ENCODE results near the gene UCHL5. TPM values are rescaled to one million over a fixed set of nuclear protein-coding genes. Genes with fewer than 3 reads are reported as not detected.

UCHL5 gene
- total RNA-seq, 1 experiment from 2014 or later = 42.1 TPM

GRCh38 chr1:193090865-193091264 lies 31.7 kb upstream of the UCHL5 start:
- no peak overlapping the region for H2BK15ac ChIP-seq (ENCODE audit: low read depth, low read length)
- H2BK5ac ChIP-seq (ENCODE audit: insufficient read length, low read length) = no peak overlapping the region
- no peak overlapping the region for H2BK12ac ChIP-seq (ENCODE audit: insufficient read length, low read depth, low read length)
- H3K4me1 ChIP-seq (ENCODE audit: insufficient read depth, low read length) = no peaks in the 10 kb centered on the region
- H3K23me2 ChIP-seq (ENCODE audit: insufficient read length, low read depth, low read length, poor library complexity, severe bottlenecking) = no peaks in the 10 kb centered on the region
- H3K23ac ChIP-seq (ENCODE audit: insufficient read length, low read depth, low read length) = no peak overlapping the region
- no peak overlapping the region for H4K8ac ChIP-seq (replicated peaks; ENCODE audit: insufficient read length, low read depth, low read length)
- no peak overlapping the region for H4K5ac ChIP-seq (ENCODE audit: insufficient read length, low read depth, low read length)
- no peaks in the 10 kb centered on the region for H3K79me1 ChIP-seq (ENCODE audit: insufficient read depth, low read depth, low read length, poor library complexity, severe bottlenecking)
- H3K9me3 ChIP-seq (ENCODE audit: control insufficient read depth, low read depth, low read length) = no peaks in the 10 kb centered on the region
- DNase-seq = no peak
- H2AFZ ChIP-seq (ENCODE audit: low read length) = no peak overlapping the region
- H3K4ac ChIP-seq (ENCODE audit: low read depth, low read length) = no peak overlapping the region
- H3K4me2 ChIP-seq (ENCODE audit: insufficient read depth, insufficient read length, low read length) = no peak overlapping the region
- no peaks in the 10 kb centered on the region for H3K27me3 ChIP-seq (ENCODE audit: insufficient read depth, low read length)
- no peak overlapping the region for H3T11ph ChIP-seq (ENCODE audit: low read length)
- no peak overlapping the region for H4K91ac ChIP-seq (ENCODE audit: insufficient read length, low read depth, low read length)
- no peak overlapping the region for H3K9ac ChIP-seq (ENCODE audit: extremely low read depth, insufficient read length, low read length)
- H2BK120ac ChIP-seq (ENCODE audit: low read depth, low read length, poor library complexity, severe bottlenecking) = no peak overlapping the region
- Mint-ChIP-seq H3K9me3 (no peaks in the 10 kb centered on the region), H3K27me3 (ENCODE audit: low read depth) (no peaks in the 10 kb centered on the region), H3K4me3 (no peak overlapping the region), H3K36me3 (ENCODE audit: insufficient read depth in 1 of 3, low read depth in 3 of 3) (peaks cover 0 to 8% (median 0%) of the 10 kb centered on the region in 3 experiments; a peak in 2 of 7 replicates), H3K4me1 (no peaks in the 10 kb centered on the region), H3K27ac (no peak overlapping the region)
- no peak overlapping the region for H3K14ac ChIP-seq (ENCODE audit: insufficient read depth, low read length)
- H3K56ac ChIP-seq (ENCODE audit: insufficient read length, low read depth, low read length) = no peak overlapping the region
- no peaks in the 10 kb centered on the region for H4K20me1 ChIP-seq (ENCODE audit: control insufficient read depth, insufficient read depth, insufficient read length)
- no CpG with 5 or more reads among the region's 1 CpG for WGBS (ENCODE audit: extremely low coverage, insufficient read length, low lambda C conversion rate)
- H2AK5ac ChIP-seq (ENCODE audit: insufficient read length, low read length) = no peak overlapping the region
- no peak overlapping the region for H2BK20ac ChIP-seq (ENCODE audit: low read depth, low read length, poor library complexity, severe bottlenecking)
- no peak overlapping the region for H3K18ac ChIP-seq (ENCODE audit: insufficient read length, low read depth, low read length)
- TF ChIP-seq CTCF (conservative IDR thresholded peaks at IDR 0.05) = no peak
- H3K79me2 ChIP-seq (ENCODE audit: insufficient read depth, low read length) = no peaks in the 10 kb centered on the region
- no peak overlapping the region for H3K27ac ChIP-seq (ENCODE audit: insufficient read length, low read depth, low read length)

Data from H9 (cell line).